Sigmoid colon (tissue), 7 donors: Measurements from ENCODE around the gene ABCB6. TPM values are rescaled to one million over a fixed set of nuclear protein-coding genes. Genes with fewer than 3 reads are reported as not detected.

ENCODE experiments used
- DNase-seq: peaks from one replicate; pipeline ENCODE4 v3.0.0-alpha.2; 2019
- H3K27ac ChIP-seq, 4 donors: fragments of 200-600 bp; sonication (generic); one replicate each; pipeline ENCODE4 v1.5.1; 2016 to 2019; ENCODE audit warnings: mild to moderate bottlenecking in 1 of 4
- H3K27me3 ChIP-seq, 3 donors: fragments of 200-600 bp; sonication (generic); one replicate each; pipeline ENCODE4 v1.5.1; 2019; ENCODE audit warnings: mild to moderate bottlenecking in 1 of 3
- H3K36me3 ChIP-seq, 4 donors: fragments of 200-600 bp; sonication (generic); one replicate each; pipeline ENCODE4 v1.5.1; 2016 to 2019
- H3K4me1 ChIP-seq, 4 donors: fragments of 200-600 bp; sonication (generic); one replicate each; pipeline ENCODE4 v1.5.1; 2017 to 2019
- H3K4me3 ChIP-seq, 4 donors: fragments of 200-600 bp; sonication (generic); one replicate each; pipeline ENCODE4 v1.5.1; 2017 to 2019; ENCODE audit warnings: mild to moderate bottlenecking in 2 of 4, moderate library complexity in 1 of 4
- H3K9me3 ChIP-seq, 4 donors: fragments of 200-600 bp in 3 of 4; sonication (generic) in 3 of 4; one replicate each; pipeline versions ENCODE4 v1.5.1 to v1.6.1; 2013 to 2019
- EP300 ChIP-seq, 4 donors: sonication (generic); formaldehyde crosslinking; IDR thresholded peaks; one replicate each; pipeline ENCODE4 v1.6.1; 2017; ENCODE audit warnings: antibody characterized with exemption in 4 of 4
- POLR2A ChIP-seq, 2 donors: fragments of 450-650 bp; IDR thresholded peaks; one replicate each; pipeline ENCODE4 v1.6.1; 2016; ENCODE audit warnings: antibody characterized with exemption in 2 of 2, mild to moderate bottlenecking in 2 of 2, moderate library complexity in 2 of 2
- POLR2AphosphoS5 ChIP-seq, 4 donors: sonication (generic); formaldehyde crosslinking; IDR thresholded peaks; one replicate each; pipeline ENCODE4 v1.6.1; 2017; ENCODE audit warnings: antibody characterized with exemption in 4 of 4
- WGBS, 2 donors: extraction: QIAGEN DNeasy Blood & Tissue Kit; methylation state at CpG; one replicate each; pipeline ENCODE4 v1.1.7; 2013; 5-methylcytosine and 5-hydroxymethylcytosine counted together
- intact Hi-C: fragments of 100-400 bp; cut with DNase I; formaldehyde crosslinking; loops from one replicate; pipeline ENCODE4 v1.15.1; 2023
- polyA plus RNA-seq, 3 donors: library from polyadenylated mRNA; stranded (reverse); fragments of 200-250 nt; gene quantifications; one replicate each; pipeline ENCODE4 v1.2.3, GENCODE V29; 2013
- total RNA-seq, 4 donors: library from RNA; depleted of rRNA; stranded (reverse); fragments of >200 nt; gene quantifications; one replicate each; pipeline ENCODE4 v1.1.0, GENCODE V29; 2016
- TF ChIP-seq, protein P1 (sequence below), 4 experiments: fragments of 450-650 bp in 3 of 4; fragments of 200-600 bp in 1 of 4; IDR thresholded peaks; one replicate each; pipeline ENCODE4 v1.5.1; 2016 to 2019; ENCODE audit warnings: antibody characterized with exemption in 4 of 4, mild to moderate bottlenecking in 3 of 4, moderate library complexity in 2 of 4
- donor health status: healthy with polysubstance abuse.
- donor health status: Bipolar disorder and iron deficiency.
- donor health status: healthy.

Gene ABCB6
- total and polyA plus RNA-seq, 7 donors = 4.8 to 39.3 (median 16.1) TPM; not detected in 1

DNA sequence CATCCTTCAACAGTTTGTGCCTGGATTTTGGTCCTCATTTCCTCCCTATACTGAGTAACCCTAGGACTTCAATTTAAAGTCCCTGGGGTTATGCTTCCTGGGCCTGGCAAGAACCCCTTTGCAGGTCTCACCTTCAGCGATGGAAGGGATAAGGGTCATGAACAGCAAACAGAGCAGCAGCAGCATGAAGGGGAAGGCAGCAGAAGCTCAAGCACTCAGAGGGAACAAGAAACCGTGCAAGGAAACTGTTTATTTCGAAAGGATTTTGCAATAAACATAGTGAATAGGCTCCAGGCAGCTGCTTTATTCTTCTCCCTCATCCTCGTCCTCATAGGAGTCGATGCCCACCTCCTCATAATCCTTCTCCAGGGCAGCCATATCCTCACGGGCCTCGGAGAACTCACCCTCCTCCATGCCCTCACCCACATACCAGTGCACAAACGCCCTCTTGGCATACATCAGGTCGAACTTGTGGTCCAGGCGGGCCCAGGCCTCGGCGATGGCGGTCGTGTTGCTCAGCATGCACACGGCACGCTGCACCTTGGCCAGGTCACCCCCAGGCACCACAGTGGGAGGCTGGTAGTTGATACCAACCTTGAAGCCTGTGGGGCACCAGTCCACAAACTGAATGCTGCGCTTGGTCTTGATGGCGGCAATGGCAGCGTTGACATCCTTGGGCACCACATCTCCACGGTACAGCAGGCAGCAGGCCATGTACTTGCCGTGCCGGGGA lies 31.5 kb upstream of the ABCB6 start:
- Histone ChIP-seq H3K9me3 (no peaks in the 10 kb centered on the region), H3K36me3 (peaks cover 0 to 40% (median 8%) of the 10 kb centered on the region in 4 donors), H3K27me3 (no peaks in the 10 kb centered on the region), H3K27ac (peak overlapping the region; percentile 79 to 87 (median 82)), H3K4me1 (peaks cover 0 to 73% (median 69%) of the 10 kb centered on the region in 4 donors), H3K4me3 (no peak overlapping the region)
- intact Hi-C loops = loop anchor here (5.0 kb wide), 1 partner anchor 33 kb away; the partner anchor contains the start of gene ABCB6
- DNase-seq = no peak
- WGBS, 2 donors = 48 to 75% methylated on average over 22 of the region's 22 CpGs
- TF ChIP-seq, protein P1, sequence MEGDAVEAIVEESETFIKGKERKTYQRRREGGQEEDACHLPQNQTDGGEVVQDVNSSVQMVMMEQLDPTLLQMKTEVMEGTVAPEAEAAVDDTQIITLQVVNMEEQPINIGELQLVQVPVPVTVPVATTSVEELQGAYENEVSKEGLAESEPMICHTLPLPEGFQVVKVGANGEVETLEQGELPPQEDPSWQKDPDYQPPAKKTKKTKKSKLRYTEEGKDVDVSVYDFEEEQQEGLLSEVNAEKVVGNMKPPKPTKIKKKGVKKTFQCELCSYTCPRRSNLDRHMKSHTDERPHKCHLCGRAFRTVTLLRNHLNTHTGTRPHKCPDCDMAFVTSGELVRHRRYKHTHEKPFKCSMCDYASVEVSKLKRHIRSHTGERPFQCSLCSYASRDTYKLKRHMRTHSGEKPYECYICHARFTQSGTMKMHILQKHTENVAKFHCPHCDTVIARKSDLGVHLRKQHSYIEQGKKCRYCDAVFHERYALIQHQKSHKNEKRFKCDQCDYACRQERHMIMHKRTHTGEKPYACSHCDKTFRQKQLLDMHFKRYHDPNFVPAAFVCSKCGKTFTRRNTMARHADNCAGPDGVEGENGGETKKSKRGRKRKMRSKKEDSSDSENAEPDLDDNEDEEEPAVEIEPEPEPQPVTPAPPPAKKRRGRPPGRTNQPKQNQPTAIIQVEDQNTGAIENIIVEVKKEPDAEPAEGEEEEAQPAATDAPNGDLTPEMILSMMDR (IDR thresholded peaks at IDR 0.05) = no peak
- TF ChIP-seq POLR2AphosphoS5 (IDR thresholded peaks at IDR 0.05) (no peak), EP300 (IDR thresholded peaks at IDR 0.05) (no peak), POLR2A (IDR thresholded peaks at IDR 0.05) (no peak)

DNA sequence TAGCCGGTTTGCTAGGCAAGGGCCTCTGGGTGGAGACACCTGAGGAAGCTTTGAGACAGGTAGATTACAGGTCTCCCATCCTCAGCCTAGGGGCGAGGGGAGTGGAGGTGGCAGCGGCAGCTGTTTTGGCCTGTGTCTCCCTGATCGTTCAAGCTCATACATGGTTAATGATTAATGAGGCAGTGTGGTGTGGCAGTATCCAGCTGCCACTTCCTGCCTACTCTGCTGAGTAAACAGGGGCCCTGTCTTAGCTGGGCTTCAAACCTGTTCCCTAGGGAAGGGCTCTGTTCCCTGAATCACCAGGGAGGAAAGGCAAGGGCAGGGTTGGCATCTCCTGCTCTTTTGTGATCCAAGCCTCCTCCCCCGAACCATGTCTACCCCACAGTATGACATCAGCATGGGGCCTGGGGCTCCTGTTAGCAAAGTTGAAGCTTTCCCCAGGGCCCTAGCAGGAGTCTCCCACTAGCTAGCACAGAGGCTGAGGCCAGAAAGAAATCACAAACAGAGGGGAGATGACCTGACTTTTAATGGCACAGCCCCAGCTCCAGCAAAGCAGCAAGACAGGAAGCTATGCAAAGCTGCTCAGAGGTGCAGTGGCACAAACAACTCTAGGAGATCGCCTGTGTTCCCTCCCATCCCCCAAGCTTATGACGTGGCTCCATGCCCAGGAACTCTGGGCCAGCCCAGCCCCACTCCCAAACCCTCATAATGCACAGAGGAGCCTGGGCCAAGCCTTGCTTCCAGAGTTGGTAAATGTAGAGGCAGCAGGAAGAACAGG lies 30.6 kb upstream of the ABCB6 start:
- no peak overlapping the region for H3K4me3 ChIP-seq

DNA sequence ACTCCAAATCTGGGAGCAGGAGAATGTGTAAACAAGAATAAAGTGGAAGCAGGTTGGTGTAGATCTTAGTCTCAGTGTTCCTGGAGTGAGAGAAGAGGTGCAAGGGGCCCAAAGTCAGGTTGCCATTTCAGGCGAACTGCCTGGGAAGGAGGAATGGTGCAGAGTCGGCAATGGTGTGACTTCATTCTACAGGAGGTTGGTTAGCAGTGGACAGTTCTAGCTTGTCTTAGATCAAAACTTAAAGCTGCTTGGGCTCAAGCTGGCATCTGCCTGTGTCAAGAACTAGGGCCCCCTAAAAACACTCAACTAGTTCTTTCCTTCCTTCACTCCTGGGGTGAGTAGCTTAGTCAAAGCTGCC lies 30.1 kb upstream of the ABCB6 start:
- H3K4me3 ChIP-seq = no peak overlapping the region
- intact Hi-C loops = no loop called here

More for the DNA sequence above, 30.6 kb upstream of the ABCB6 start:
- Histone ChIP-seq H3K36me3 (peaks cover 0 to 40% (median 8%) of the 10 kb centered on the region in 4 donors), H3K4me1 (peaks cover 0 to 74% (median 72%) of the 10 kb centered on the region in 4 donors), H3K27ac (peak overlapping the region; percentile 79 to 87 (median 82)), H3K27me3 (no peaks in the 10 kb centered on the region), H3K9me3 (no peaks in the 10 kb centered on the region)
- intact Hi-C loops = no loop called here
- 4 to 9% methylated on average over 7 of the region's 7 CpGs for WGBS, 2 donors
- peak; percentile 91 for DNase-seq
- TF ChIP-seq, protein P1 (IDR thresholded peaks at IDR 0.05) = no peak
- TF ChIP-seq POLR2A (IDR thresholded peaks at IDR 0.05) = no peak
- TF ChIP-seq POLR2AphosphoS5 (IDR thresholded peaks at IDR 0.05) = peak; percentile 51 to 76 (median 68)

DNA sequence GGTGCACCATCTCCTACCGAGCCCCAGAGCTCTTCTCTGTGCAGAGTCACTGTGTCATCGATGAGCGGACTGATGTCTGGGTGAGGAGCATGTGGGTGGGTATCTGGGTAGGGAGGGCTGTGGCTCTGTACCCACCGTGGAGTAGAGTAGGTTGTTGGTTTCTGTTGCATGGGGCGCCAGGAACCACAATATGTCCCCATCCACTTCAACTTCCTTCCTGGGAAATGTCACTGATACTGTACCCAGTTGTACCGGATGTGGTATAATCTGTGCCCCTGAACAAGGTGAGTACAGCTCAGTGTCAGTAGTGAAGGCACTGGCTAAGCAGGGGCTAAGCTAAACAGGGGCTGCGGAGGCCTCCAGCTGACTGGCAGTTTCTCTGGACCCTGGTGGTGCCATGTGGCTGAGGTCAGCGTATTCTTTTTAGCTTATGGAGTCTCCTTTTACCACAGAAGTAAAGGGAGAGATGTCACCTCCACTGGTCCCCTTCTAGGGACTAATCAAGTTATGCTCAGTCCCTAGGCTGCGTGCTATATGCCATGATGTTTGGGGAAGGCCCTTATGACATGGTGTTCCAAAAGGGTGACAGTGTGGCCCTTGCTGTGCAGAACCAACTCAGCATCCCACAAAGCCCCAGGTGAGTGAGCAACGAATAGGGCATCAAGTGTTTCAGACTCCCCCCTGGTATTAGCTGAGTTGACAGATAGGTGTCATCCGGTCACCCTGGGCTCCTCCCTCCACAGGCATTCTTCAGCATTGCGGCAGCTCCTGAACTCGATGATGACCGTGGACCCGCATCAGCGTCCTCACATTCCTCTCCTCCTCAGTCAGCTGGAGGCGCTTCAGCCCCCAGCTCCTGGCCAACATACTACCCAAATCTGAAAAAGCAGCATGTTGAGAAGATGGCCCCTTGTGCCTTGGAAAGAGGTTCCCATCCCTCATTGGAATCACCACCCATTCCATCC lies 29.2 kb upstream of the ABCB6 start:
- intact Hi-C loops = no loop called here

More for the DNA sequence above, 30.1 kb upstream of the ABCB6 start:
- Histone ChIP-seq H3K36me3 (peaks cover 0 to 40% (median 8%) of the 10 kb centered on the region in 4 donors), H3K9me3 (no peaks in the 10 kb centered on the region), H3K27ac (peak overlapping the region; percentile 79 to 87 (median 82)), H3K27me3 (no peaks in the 10 kb centered on the region), H3K4me1 (peaks cover 0 to 72% (median 69%) of the 10 kb centered on the region in 4 donors)
- 23 to 63% methylated on average over 2 of the region's 2 CpGs for WGBS, 2 donors
- no peak for DNase-seq
- TF ChIP-seq, protein P1 (IDR thresholded peaks at IDR 0.05) = no peak
- TF ChIP-seq POLR2AphosphoS5 (IDR thresholded peaks at IDR 0.05) = no peak
- TF ChIP-seq POLR2A (IDR thresholded peaks at IDR 0.05) = no peak
- no peak for TF ChIP-seq EP300 (IDR thresholded peaks at IDR 0.05)

More for the DNA sequence above, 29.2 kb upstream of the ABCB6 start:
- no peak for DNase-seq
- Histone ChIP-seq H3K4me1 (peaks cover 0 to 67% (median 65%) of the 10 kb centered on the region in 4 donors), H3K27ac (peak overlapping the region; percentile 79 to 87 (median 82)), H3K36me3 (peaks cover 0 to 40% (median 8%) of the 10 kb centered on the region in 4 donors), H3K9me3 (no peaks in the 10 kb centered on the region), H3K4me3 (no peak overlapping the region), H3K27me3 (no peaks in the 10 kb centered on the region)
- 72 to 86% methylated on average over 17 of the region's 17 CpGs for WGBS, 2 donors
- TF ChIP-seq POLR2A (IDR thresholded peaks at IDR 0.05) (no peak), EP300 (IDR thresholded peaks at IDR 0.05) (no peak), POLR2AphosphoS5 (IDR thresholded peaks at IDR 0.05) (no peak)
- TF ChIP-seq, protein P1 (IDR thresholded peaks at IDR 0.05) = no peak
